Liver (tissue), 9 donors: Measurements from ENCODE around the gene PGM1. TPM values are rescaled to one million over a fixed set of nuclear protein-coding genes. Genes with fewer than 3 reads are reported as not detected.

Experiments used
- DNase-seq: peaks from one replicate; pipeline ENCODE4 v3.0.0-alpha.2; 2017; ENCODE audit warnings: low spot score
- H3K27ac ChIP-seq, 2 donors: one replicate each; pipeline ENCODE4 v1.7.0; 2013; ENCODE audit warnings: inconsistent platforms in 2 of 2, low read length in 2 of 2, control low read depth in 1 of 2, low read depth in 1 of 2, mild to moderate bottlenecking in 1 of 2
- H3K27me3 ChIP-seq, 4 donors: one replicate each; pipeline versions ENCODE4 v1.6.1 to v1.7.0; 2013; ENCODE audit warnings: low read length in 3 of 4, inconsistent platforms in 1 of 4, mild to moderate bottlenecking in 1 of 4, moderate library complexity in 1 of 4; ENCODE audit not compliant: control insufficient read depth in 4 of 4, insufficient read depth in 4 of 4
- H3K36me3 ChIP-seq, 4 donors: one replicate each; pipeline versions ENCODE4 v1.6.1 to v1.7.0; 2013; ENCODE audit warnings: low read length in 3 of 4, mild to moderate bottlenecking in 3 of 4, low read depth in 1 of 4, moderate library complexity in 1 of 4; ENCODE audit not compliant: control insufficient read depth in 4 of 4, insufficient read depth in 3 of 4
- H3K4me1 ChIP-seq, 4 donors: one replicate each; pipeline versions ENCODE4 v1.6.1 to v1.7.0; 2013; ENCODE audit warnings: low read length in 3 of 4, mild to moderate bottlenecking in 3 of 4, moderate library complexity in 1 of 4; ENCODE audit not compliant: control insufficient read depth in 4 of 4, insufficient read depth in 4 of 4
- H3K4me3 ChIP-seq, 3 donors: one replicate each; pipeline versions ENCODE4 v1.6.1 to v1.7.0; 2013; ENCODE audit warnings: low read length in 3 of 3, control low read depth in 1 of 3, low read depth in 1 of 3, mild to moderate bottlenecking in 1 of 3
- H3K9ac ChIP-seq, 2 donors: one replicate each; pipeline ENCODE4 v1.7.0; 2013; ENCODE audit warnings: low read length in 2 of 2, mild to moderate bottlenecking in 2 of 2, moderate library complexity in 2 of 2, control low read depth in 1 of 2, low read depth in 1 of 2
- H3K9me3 ChIP-seq, 4 donors: one replicate each; pipeline versions ENCODE4 v1.6.1 to v1.7.0; 2013; ENCODE audit warnings: low read length in 3 of 4; ENCODE audit not compliant: control insufficient read depth in 4 of 4
- ATF3 ChIP-seq: IDR thresholded peaks from 2 replicates; pipeline ENCODE4 v1.6.1; 2016; ENCODE audit warnings: antibody characterized with exemption
- CTCF ChIP-seq: fragments of 150-350 bp; IDR thresholded peaks from 2 replicates; pipeline ENCODE4 v1.5.1; 2017; ENCODE audit warnings: improper control_type of control experiment, low read depth, low read length; ENCODE audit not compliant: missing input control
- EGR1 ChIP-seq, 2 donors: IDR thresholded peaks; 2 replicates each; pipeline ENCODE4 v1.6.1; 2016 to 2018; ENCODE audit warnings: antibody characterized with exemption in 2 of 2, low read depth in 2 of 2
- FOXA2 ChIP-seq: IDR thresholded peaks from 2 replicates; pipeline ENCODE4 v1.6.1; 2016; ENCODE audit warnings: antibody characterized with exemption
- HNF4G ChIP-seq: IDR thresholded peaks from 2 replicates; pipeline ENCODE4 v1.6.1; 2016; ENCODE audit warnings: antibody characterized with exemption
- NR2F2 ChIP-seq: IDR thresholded peaks from 2 replicates; pipeline ENCODE4 v1.6.1; 2016; ENCODE audit warnings: antibody characterized with exemption
- RAD21 ChIP-seq, 2 donors: IDR thresholded peaks; 2 replicates each; pipeline ENCODE4 v1.6.1; 2016; ENCODE audit warnings: antibody characterized with exemption in 2 of 2, mild to moderate bottlenecking in 2 of 2
- REST ChIP-seq: IDR thresholded peaks from 2 replicates; pipeline ENCODE4 v1.6.1; 2016; ENCODE audit warnings: antibody characterized with exemption, mild to moderate bottlenecking
- SP1 ChIP-seq: IDR thresholded peaks from 2 replicates; pipeline ENCODE4 v1.6.1; 2018; ENCODE audit warnings: antibody characterized with exemption, mild to moderate bottlenecking
- TAF1 ChIP-seq: conservative IDR thresholded peaks from 2 replicates; pipeline ENCODE4 v1.6.1; 2016; ENCODE audit warnings: antibody characterized with exemption, mild to moderate bottlenecking
- WGBS: extraction: QIAGEN DNeasy Blood & Tissue Kit; methylation state at CpG from one replicate; pipeline ENCODE4 v1.1.7; 2013; 5-methylcytosine and 5-hydroxymethylcytosine counted together
- polyA plus RNA-seq, 2 donors: library from polyadenylated mRNA; stranded (reverse) in 1 of 2; unstranded in 1 of 2; fragments of 200-250 nt in 1 of 2; fragments of >200 nt in 1 of 2; fragmentation: Nextera tagmentation in 1 of 2; extraction: Ambion mirVana in 1 of 2; gene quantifications; one replicate each; pipeline versions ENCODE4 v1.2.1 to v1.2.3, GENCODE V29; 2013 to 2015
- total RNA-seq, 2 donors: library from RNA; depleted of rRNA; stranded (reverse); fragments of >200 nt; gene quantifications; one replicate each; pipeline ENCODE4 v1.2.3, GENCODE V29; 2014
- donor health status: healthy.
- donor health status: healthy.
- donor health status: healthy.
- donor health status: healthy.
- donor health status: healthy.

The PGM1 gene
- total and polyA plus RNA-seq, 4 donors: 57.3 to 224 (median 120) TPM

- TF ChIP-seq ATF3 (no peak), RAD21 (IDR thresholded peaks at IDR 0.05) (no peak), CTCF (no peak), EGR1 (IDR thresholded peaks at IDR 0.05; ENCODE audit: low read depth in 2 of 2) (no peak), REST (no peak), HNF4G (no peak)
- H3K4me3 ChIP-seq: no peak overlapping the region
- no peak overlapping the region for H3K9ac ChIP-seq
- no peak for DNase-seq
- H3K4me1 ChIP-seq: no peaks in the 10 kb centered on the region
- H3K36me3 ChIP-seq: peaks cover 5 to 23% (median 12%) of the 10 kb centered on the region in 4 donors
- no peaks in the 10 kb centered on the region for H3K9me3 ChIP-seq
- no peak overlapping the region for H3K27ac ChIP-seq
- H3K27me3 ChIP-seq: no peaks in the 10 kb centered on the region
- WGBS: 83% methylated on average over 10 of the region's 10 CpGs
Observed at GRCh38 chr1:63662056-63662836, 69.0 kb downstream of the PGM1 start.

GRCh38 chr1:63662841-63663240, 69.6 kb downstream of the PGM1 start:
- 95% methylated on average over 4 of the region's 4 CpGs for WGBS
- no peaks in the 10 kb centered on the region for H3K9me3 ChIP-seq

GRCh38 chr1:63663301-63663700, 70.1 kb downstream of the PGM1 start:
- WGBS: 71% methylated on average over 3 of the region's 3 CpGs
- H3K27me3 ChIP-seq: no peaks in the 10 kb centered on the region
- H3K4me1 ChIP-seq: no peaks in the 10 kb centered on the region
- H3K27ac ChIP-seq: no peak overlapping the region
- DNase-seq: no peak
- no peak overlapping the region for H3K9ac ChIP-seq
- H3K4me3 ChIP-seq: no peak overlapping the region
- peaks cover 1 to 17% (median 12%) of the 10 kb centered on the region in 4 donors for H3K36me3 ChIP-seq
- H3K9me3 ChIP-seq: no peaks in the 10 kb centered on the region
- TF ChIP-seq SP1 (no peak), CTCF (no peak), REST (no peak), ATF3 (no peak), RAD21 (IDR thresholded peaks at IDR 0.05) (no peak), EGR1 (IDR thresholded peaks at IDR 0.05; ENCODE audit: low read depth in 2 of 2) (no peak), HNF4G (no peak), NR2F2 (no peak), FOXA2 (no peak)

More at GRCh38 chr1:63662841-63663240, 69.6 kb downstream of the PGM1 start:
- Histone ChIP-seq H3K4me1 (no peaks in the 10 kb centered on the region), H3K27me3 (no peaks in the 10 kb centered on the region), H3K9ac (no peak overlapping the region), H3K27ac (no peak overlapping the region), H3K4me3 (no peak overlapping the region), H3K36me3 (peaks cover 2 to 20% (median 12%) of the 10 kb centered on the region in 4 donors)
- no peak for TF ChIP-seq TAF1
- no peak for TF ChIP-seq ATF3
- TF ChIP-seq SP1: no peak
- TF ChIP-seq FOXA2: no peak
- no peak for TF ChIP-seq HNF4G
- no peak for DNase-seq
